Thoracic aorta (tissue), 2 donors: ENCODE measurements around the gene DNAJC1. TPM values are rescaled to one million over a fixed set of nuclear protein-coding genes. Genes with fewer than 3 reads are reported as not detected.

ENCODE experiments used
- ATAC-seq: fragments of 150-250 bp; one replicate; pipeline ENCODE4 v1.8.0; 2017; ENCODE audit warnings: low read depth; ENCODE audit not compliant: insufficient number of reproducible peaks, low FRiP score
- DNase-seq: peaks from one replicate; pipeline ENCODE4 v3.0.0-alpha.2; 2020; ENCODE audit warnings: low spot score
- H3K27ac ChIP-seq, 2 donors: fragments of 200-600 bp; sonication (generic); 1 replicate in 1 of 2; 2 replicates in 1 of 2; pipeline ENCODE4 v1.5.1; 2016; ENCODE audit warnings: mild to moderate bottlenecking in 2 of 2, moderate library complexity in 2 of 2
- H3K27me3 ChIP-seq: fragments of 200-600 bp; sonication (generic); replicated peaks from 2 replicates; pipeline ENCODE4 v1.6.0; 2016; ENCODE audit warnings: mild to moderate bottlenecking; ENCODE audit not compliant: insufficient read depth
- H3K36me3 ChIP-seq: fragments of 200-600 bp; sonication (generic); one replicate; pipeline ENCODE4 v1.5.1; 2016
- H3K4me1 ChIP-seq, 2 donors: fragments of 200-600 bp; sonication (generic); 1 replicate in 1 of 2; 2 replicates in 1 of 2; pipeline versions ENCODE4 v1.5.1 to v1.6.0; 2016; ENCODE audit warnings: low read depth in 2 of 2, mild to moderate bottlenecking in 1 of 2; ENCODE audit not compliant: control insufficient read depth in 1 of 2
- H3K4me3 ChIP-seq: fragments of 200-600 bp; sonication (generic); 2 replicates; pipeline ENCODE4 v1.5.1; 2016; ENCODE audit warnings: mild to moderate bottlenecking
- H3K9me3 ChIP-seq: fragments of 200-600 bp; sonication (generic); 2 replicates; pipeline ENCODE4 v1.5.1; 2016
- CTCF ChIP-seq: fragments of 200-600 bp; sonication (generic); IDR thresholded peaks from one replicate; pipeline ENCODE4 v1.5.1; 2019; ENCODE audit warnings: antibody characterized with exemption
- total RNA-seq, 2 donors: library from RNA; depleted of rRNA; stranded (reverse); fragments of >200 nt; gene quantifications; one replicate each; pipeline versions ENCODE4 v1.1.0 to v1.2.3, GENCODE V29; 2016

The DNAJC1 gene
- total RNA-seq, 2 donors from 2014 or later = 63.1 to 156 TPM

- peaks cover 0 to 8% of the 10 kb centered on the region in 2 donors for H3K4me1 ChIP-seq
- H3K4me3 ChIP-seq = no peak overlapping the region
- H3K36me3 ChIP-seq = peaks cover 19% of the 10 kb centered on the region
- ATAC-seq = no peak
- TF ChIP-seq CTCF = no peak
- no peak for DNase-seq
- no peak overlapping the region for H3K27ac ChIP-seq
- H3K9me3 ChIP-seq = no peaks in the 10 kb centered on the region
- H3K27me3 ChIP-seq = no peaks in the 10 kb centered on the region
Measured at GRCh38 chr10:21737106-21737505, 266.4 kb downstream of the DNAJC1 start.

GRCh38 chr10:21733710-21734109 lies 269.8 kb downstream of the DNAJC1 start:
- TF ChIP-seq CTCF = no peak
- H3K27ac ChIP-seq = no peak overlapping the region
- peaks cover 0 to 12% of the 10 kb centered on the region in 2 donors for H3K4me1 ChIP-seq
- no peaks in the 10 kb centered on the region for H3K27me3 ChIP-seq
- DNase-seq (no peak), ATAC-seq (no peak)
- H3K36me3 ChIP-seq = peaks cover 7% of the 10 kb centered on the region
- no peak overlapping the region for H3K4me3 ChIP-seq
- no peaks in the 10 kb centered on the region for H3K9me3 ChIP-seq

- Histone ChIP-seq H3K4me3 (no peak overlapping the region), H3K27me3 (no peaks in the 10 kb centered on the region), H3K36me3 (peaks cover 2% of the 10 kb centered on the region), H3K4me1 (peaks cover 0 to 12% of the 10 kb centered on the region in 2 donors), H3K9me3 (no peaks in the 10 kb centered on the region), H3K27ac (no peak overlapping the region)
- TF ChIP-seq CTCF = peak; percentile 67
- ATAC-seq = no peak
- DNase-seq = no peak
Measured at GRCh38 chr10:21732067-21732772, 271.3 kb downstream of the DNAJC1 start.

- peaks cover 6 to 27% of the 10 kb centered on the region in 2 donors for H3K4me1 ChIP-seq
- no peak for TF ChIP-seq CTCF
- H3K27ac ChIP-seq = no peak overlapping the region
- ATAC-seq (no peak), DNase-seq (no peak)
- no peak overlapping the region for H3K4me3 ChIP-seq
- H3K27me3 ChIP-seq = no peaks in the 10 kb centered on the region
- H3K36me3 ChIP-seq = no peaks in the 10 kb centered on the region
- no peaks in the 10 kb centered on the region for H3K9me3 ChIP-seq
Measured at GRCh38 chr10:21728618-21729017, 274.9 kb downstream of the DNAJC1 start.

- TF ChIP-seq CTCF = no peak
- DNase-seq = no peak
- Histone ChIP-seq H3K4me3 (no peak overlapping the region), H3K27ac (no peak overlapping the region), H3K9me3 (no peaks in the 10 kb centered on the region), H3K36me3 (no peaks in the 10 kb centered on the region), H3K27me3 (no peaks in the 10 kb centered on the region), H3K4me1 (peaks cover 6 to 24% of the 10 kb centered on the region in 2 donors)
- ATAC-seq = no peak
Measured at GRCh38 chr10:21727452-21728168, 275.9 kb downstream of the DNAJC1 start.
